HG03066 (cell line): ENCODE measurements around the gene KLHDC7B.
"Not testable (repeated sequence)": the region's sequence is repeated elsewhere in the genome, so short reads cannot be mapped to it uniquely, and the experiment has no call there.

Source experiments
- ATAC-seq: cut with Tn5 transposase; IDR thresholded peaks from one replicate; pipeline ENCODE4 v1.9.1; 2021; ENCODE audit warnings: low read depth; ENCODE audit not compliant: unreplicated experiment

KLHDC7B gene

DNA sequence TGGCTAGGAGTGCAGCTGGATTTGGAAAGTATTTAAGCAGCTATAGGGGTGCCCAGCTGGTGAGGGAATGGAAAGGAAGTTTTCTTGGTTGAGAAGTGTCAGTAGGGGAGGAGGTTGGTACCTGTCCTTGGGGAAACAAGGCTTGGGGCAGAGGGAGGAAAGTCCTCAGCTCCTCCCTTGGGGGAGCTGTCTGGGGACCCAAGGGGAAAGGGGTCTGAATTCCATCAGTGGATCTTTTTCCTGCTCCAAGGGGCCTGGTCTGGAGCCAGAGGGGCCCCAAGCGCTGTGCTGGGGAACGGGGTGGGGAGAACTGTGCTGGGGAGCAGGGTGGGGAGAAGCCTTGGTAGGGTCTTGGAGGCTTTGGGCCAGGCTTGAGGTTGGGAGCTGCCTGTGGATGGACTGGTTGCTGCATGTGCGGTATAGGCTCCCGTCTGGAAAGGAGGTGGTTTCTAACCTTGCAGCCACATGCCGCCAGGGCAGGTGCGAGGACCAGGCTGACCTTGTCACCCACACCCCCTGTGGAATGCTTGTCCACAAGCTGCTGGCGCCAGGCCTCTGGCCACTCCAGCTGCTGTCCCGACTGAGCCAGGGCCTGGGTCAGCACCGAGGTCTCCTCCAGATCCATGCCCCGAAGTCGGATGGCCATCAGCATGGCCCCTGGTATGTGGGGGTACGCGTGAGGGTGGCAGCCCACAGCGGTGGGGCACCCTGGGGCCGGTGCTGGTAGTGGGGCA lies 16.9 kb upstream of the KLHDC7B start:
- no peak for ATAC-seq

- no peak for ATAC-seq
Measured at GRCh38 chr22:50529416-50529896, 16.2 kb upstream of the KLHDC7B start.

DNA sequence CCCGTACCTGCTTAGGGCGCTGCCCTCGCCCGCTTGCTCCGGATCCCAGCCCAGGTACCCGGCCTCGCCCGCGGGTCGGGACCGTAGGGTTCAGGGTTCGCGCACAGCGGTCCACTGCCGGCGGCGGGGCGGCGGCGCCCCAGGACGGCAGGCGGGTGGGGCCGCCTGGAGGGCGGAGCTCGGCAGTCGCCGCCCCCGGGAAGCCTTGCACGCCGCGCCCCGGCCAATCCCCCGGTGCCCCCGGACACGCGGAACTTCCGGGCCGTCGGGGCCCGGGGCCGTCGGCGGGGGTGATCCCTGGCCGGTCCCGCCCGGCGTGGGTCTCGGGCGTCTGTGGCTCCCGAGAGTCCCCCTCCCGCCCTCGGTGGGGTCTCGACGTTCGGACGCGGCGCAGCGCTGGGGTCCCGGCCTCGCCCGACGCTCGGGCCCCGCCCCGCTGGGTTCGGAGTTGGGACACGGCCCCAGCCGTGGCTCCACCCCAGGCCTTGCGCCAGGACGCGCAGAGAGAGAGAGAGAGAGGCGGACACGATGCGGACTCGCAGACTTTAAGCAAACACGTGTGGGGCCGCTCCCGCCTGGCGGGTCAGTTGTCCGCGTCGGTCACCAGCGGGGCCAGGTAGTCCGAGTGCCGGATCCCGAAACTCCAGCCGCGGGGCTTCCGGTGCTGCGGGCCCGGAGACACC lies 15.7 kb upstream of the KLHDC7B start, which contains the start of gene TYMP:
Gene TYMP, minus strand, starts transcription at position 116 of the 683 bp plus-strand sequence. CDS start 303 bp downstream, outside the sequence.
- no peak for ATAC-seq

DNA sequence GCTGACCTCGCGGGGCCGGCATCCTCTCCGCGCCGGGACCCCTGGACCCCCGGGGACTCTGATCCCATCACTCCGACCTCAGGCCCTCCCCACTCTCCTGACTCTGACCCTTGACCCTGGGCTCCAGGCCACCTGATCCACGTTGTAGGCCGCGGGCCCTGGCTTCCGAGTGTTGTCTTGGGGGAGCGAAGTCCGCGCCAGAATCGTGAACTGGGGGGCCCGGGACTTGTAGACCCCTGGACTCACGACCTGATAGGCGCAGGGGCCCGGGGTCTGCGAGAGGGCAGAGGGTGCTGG lies 15.2 kb upstream of the KLHDC7B start:
- no peak for ATAC-seq

GRCh38 chr22:50530877-50531545 lies 14.7 kb upstream of the KLHDC7B start:
- no peak for ATAC-seq

GRCh38 chr22:50531546-50531961 lies 14.1 kb upstream of the KLHDC7B start:
- ATAC-seq: no peak

- ATAC-seq: no peak
Measured at GRCh38 chr22:50531962-50532674, 13.6 kb upstream of the KLHDC7B start.

DNA sequence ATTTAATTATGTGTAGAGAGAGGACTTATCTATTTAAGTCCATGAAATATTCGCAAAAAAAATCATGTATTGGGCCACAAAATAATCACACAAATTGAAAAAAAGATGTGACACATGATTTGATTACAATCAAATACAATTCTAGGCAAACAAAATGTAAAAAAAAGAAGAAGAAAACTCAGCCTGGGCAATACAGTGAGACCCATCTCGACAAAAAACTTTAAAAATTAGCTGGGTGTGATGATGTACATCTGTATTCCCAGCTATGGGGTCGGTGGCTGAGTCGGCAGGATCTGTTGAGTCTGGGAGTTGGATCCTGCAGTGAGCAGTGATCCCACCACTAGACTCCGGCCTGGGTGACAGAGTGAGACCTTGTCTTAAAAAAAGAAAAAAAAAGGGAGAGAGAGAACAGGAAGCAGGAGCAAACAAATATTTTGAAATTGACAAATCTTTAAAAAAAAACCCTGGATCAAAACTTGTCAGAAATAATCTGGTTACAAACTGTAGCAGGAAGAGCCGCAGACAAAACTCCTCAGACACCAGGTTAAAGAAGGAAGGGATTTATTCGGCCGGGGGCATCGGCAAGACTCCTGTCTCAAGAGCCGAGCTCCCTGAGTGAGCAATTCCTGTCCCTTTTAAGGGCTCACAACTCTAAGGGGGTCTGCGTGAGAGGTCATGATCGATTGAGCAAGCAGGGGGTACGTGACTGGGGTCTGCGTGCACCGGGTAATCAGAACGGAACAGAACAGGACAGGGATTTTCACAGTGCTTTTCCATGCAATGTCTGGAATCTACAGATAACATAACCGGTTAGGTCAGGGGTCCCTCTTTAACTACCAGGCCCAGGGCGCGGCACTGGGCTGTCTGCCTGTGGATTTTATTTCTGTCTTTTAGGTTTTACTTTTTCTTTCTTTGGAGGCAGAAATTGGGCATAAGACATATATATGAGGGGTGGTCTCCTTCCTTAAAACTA lies 12.6 kb upstream of the KLHDC7B start:
- ATAC-seq: no peak

GRCh38 chr22:50533856-50534711 lies 11.6 kb upstream of the KLHDC7B start:
- not testable (repeated sequence) for ATAC-seq

DNA sequence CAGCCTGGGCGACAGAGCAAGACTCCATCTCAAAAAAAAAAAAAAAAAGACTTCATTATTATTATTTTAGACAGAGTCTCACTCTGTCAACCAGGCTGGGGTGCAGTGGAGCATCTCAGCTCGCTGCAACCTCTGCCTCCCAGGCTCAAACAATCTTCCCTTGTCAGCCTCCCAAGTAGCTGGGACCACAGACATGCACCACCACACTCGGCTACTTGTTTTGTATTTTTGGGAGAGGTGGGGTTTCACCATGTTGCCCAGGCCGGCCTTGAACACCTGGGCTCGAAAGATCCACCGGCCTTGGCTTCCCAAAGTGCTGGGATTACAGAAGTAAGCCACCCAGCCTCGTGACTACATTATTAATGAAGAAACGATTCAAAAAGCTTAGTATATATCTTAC lies 10.6 kb upstream of the KLHDC7B start:
- ATAC-seq: no peak

GRCh38 chr22:50536226-50536625 lies 9.5 kb upstream of the KLHDC7B start:
- ATAC-seq: no peak

DNA sequence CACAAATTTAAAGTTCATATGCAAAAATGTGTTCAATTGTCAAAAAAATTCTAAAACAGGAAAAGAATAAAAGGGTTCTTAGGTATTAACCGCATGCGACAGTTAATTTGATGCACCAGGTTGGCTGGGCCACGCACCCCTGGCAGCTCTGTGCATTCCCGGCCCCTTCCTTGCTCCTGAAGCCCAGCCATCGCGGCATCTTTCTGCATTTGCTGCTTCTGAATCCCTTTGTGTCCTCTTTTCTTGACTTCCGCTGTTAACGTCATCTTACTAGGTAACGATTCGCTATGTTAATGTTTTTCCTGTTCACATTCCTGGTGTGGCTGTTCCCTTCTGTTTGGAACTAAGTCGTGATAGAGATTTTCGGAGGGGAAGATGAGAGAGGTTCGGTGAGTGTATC lies 7.9 kb upstream of the KLHDC7B start:
- ATAC-seq: no peak

GRCh38 chr22:50540381-50540780 lies 5.3 kb upstream of the KLHDC7B start:
- no peak for ATAC-seq

DNA sequence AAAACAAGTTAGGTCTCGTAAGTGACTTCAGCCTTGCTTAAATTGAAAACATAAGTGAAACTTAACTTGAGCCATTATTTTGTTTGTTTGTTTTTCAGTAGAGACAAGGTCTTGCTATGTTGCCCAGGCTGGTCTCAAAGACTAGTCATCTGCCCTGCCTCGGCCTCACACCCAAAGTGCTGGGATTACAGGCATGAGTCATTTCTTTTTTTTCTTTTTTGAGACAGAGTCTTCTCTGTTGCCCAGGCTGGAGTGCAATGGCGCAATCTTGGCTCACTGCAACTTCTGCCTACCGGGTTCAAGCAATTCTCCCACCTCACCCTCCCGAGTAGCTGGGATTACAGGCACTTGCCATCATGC lies 4.1 kb upstream of the KLHDC7B start:
- not testable (repeated sequence) for ATAC-seq

DNA sequence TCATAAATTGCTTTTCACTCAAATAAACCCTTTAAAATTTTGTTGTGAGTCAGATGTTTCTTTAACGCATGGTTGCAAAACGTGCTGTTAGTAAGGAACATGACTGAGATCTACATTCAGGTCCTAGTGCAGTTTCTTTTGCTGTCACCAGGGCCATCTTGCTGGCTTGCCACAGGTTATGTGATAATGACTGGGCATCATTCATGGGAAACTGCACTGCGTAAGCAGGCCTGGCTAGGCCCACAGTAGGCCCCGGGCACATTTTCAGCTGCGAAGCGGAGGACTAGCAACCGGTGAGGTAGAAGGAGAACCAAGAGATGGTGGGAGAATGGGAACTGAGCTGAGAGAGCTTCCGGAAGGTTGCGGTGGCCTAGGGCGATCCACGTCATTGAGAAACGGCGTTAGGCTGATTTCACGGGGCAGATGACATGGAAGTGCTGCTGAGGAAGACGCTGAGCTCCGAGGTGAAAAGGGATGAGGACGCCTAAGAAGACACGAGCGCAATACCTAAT lies 3.2 kb upstream of the KLHDC7B start:
- no peak for ATAC-seq

DNA sequence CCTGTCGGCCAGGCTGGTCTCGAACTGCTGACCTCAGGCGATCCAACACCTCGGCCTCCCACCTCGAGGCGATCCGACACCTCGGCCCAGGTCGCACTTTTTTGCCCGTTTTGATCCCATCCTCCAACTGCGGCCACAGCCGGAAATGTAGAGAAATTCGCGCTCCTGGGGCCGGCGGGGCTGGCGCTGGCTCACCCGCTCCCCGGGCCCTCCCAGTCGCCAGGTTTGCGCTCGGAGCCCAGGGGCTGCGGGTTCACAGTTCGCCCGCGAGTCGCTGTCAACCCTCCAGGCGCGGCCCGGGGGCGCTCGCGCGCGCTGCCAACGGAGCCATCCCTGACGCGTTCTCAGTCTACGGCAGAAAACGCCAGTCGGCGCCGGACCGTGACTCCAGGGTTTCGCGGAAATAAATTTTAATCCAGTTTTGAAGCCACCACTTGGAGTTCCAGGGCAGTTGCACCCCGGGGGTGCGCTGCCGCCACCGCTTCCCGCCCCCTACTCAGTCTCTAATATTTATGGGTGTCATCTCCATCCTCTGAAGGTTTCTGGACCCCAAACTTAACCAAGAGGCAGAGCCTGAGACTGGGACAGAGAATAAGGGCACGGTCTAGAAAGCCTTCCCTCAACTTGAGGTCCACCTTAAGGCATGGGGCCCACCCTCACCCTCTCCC lies 1.5 kb upstream of the KLHDC7B start:
- no peak for ATAC-seq

DNA sequence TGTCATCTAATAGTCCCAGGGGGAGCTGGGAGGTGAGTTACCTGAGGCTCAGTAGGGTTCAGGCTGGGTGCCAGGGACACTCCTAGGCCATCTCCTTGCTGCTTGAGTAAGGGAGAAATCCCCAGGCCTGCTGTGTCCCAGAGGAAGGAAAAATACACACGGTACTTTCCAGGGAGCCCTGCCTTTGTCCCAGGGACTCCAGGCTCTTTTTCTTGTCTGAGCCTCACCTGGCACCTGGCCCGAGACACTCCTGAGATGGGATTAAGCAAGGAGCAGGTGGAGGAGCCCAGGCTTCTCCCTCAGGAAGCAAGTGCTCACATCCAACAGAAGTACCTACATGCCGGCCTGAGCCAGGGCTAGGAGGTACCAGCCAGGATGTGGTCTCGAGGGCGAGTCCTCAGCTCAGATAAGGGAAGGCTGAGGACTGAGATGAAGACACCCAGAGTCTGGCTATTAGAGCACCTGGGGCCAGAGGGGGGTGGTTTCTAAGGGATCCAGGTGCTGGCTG lies 899 bp upstream of the KLHDC7B start:
- ATAC-seq: no peak
